ENCODE results near the gene FHIP1B.
"Not testable (repeated sequence)": the region's sequence is repeated elsewhere in the genome, so short reads cannot be mapped to it uniquely, and the experiment has no call there.

FHIP1B gene

DNA sequence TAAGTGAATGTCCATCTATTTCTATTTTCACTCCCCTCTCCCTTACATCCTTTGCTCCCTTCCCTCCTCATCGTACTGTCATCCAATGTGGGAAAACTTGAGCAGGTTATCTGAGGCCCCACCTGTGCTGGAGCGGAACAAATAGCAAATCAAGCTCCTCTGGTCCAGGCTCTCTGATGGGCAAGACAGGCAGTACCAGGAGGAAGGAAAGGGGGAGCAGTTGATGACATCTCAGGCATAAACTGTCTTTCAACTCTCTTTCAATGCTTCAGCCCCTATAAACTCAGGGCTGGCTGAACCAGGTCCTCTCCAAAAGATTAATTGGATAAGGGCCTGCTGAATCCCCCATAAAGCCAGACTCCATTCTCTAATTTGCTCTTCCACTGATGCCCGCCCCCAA, 23.7 kb upstream of the FHIP1B start:
- FAIRE-seq (no peak), DNase-seq (ENCODE audit: insufficient read length) (no peak)
- no peak for TF ChIP-seq POLR2A (IDR thresholded peaks at IDR 0.05; ENCODE audit: low read depth, low read length)

GRCh38 chr11:6253197-6253596, 18.8 kb upstream of the FHIP1B start:
- no peak for FAIRE-seq
- no peak for TF ChIP-seq POLR2AphosphoS5 (IDR thresholded peaks at IDR 0.05; ENCODE audit: low read depth, low read length)
- no peak for TF ChIP-seq POLR2A (IDR thresholded peaks at IDR 0.05; ENCODE audit: low read depth, low read length)
- no peak for TF ChIP-seq TAF1 (IDR thresholded peaks at IDR 0.05; ENCODE audit: borderline replicate concordance, low read depth, low read length)
- no peak for DNase-seq (ENCODE audit: insufficient read length)

DNA sequence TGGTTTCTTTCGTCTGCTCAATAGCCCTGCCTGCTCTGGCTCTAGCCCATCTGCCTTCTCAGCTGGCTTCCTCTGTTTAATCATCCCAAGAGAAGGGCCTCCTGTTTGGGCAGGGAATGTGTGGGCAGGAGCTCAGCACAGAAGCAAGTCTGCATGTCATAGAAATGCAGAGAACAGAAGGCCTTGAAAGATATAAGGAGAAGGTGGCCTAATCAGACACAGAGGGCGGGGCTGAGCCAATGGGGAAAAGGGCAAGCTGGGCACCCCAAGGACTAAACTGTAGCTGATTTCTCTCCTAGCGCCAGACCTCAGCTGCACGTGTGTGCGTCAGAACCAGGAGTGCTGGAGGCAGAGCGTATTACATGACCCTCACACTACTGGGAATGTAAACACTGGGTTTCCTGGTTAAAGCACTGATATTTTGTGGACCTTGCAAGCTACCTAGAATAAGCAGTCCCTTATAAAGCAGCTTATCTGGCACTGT, 17.6 kb upstream of the FHIP1B start:
- peak; percentile 38 for FAIRE-seq
- no peak for DNase-seq (ENCODE audit: insufficient read length)

DNA sequence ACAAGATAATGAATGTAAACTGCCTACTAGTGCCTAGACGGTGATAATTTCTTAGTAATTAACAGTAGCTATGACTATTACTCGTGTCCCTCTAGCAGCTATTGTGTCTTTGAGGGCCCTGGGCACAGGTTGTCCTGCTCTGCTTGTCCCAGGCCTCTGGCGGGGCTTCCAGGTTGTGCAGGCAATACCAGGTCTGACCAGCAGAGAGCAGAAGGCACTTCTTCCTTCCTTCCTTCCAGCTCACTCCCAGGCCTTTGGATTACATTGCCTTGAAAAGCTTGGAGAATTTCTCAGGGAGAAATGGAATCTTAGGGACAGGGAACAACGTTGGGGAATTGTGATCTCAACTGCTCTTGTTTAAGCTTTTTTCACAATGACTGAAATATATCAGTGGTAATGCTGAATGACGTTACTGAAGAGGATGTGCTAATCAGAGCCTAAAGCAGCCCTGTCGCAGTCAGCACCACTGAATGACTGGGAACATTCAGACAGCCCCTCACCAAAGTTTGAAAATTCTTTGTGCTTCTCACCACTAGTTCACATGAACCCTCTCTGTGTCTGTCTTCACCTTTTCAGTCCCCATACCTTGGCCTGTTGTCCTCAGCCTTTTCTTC, 16.8 kb upstream of the FHIP1B start:
- TF ChIP-seq TAF1 (IDR thresholded peaks at IDR 0.05; ENCODE audit: borderline replicate concordance, low read depth, low read length): no peak
- TF ChIP-seq POLR2AphosphoS5 (IDR thresholded peaks at IDR 0.05; ENCODE audit: low read depth, low read length): no peak
- TF ChIP-seq POLR2A (IDR thresholded peaks at IDR 0.05; ENCODE audit: low read depth, low read length): no peak
- DNase-seq (ENCODE audit: insufficient read length) (peak; percentile 56), FAIRE-seq (peak; percentile 70)

More for the DNA sequence above, 17.6 kb upstream of the FHIP1B start:
- no peak for TF ChIP-seq POLR2AphosphoS5 (IDR thresholded peaks at IDR 0.05; ENCODE audit: low read depth, low read length)
- TF ChIP-seq TAF1 (IDR thresholded peaks at IDR 0.05; ENCODE audit: borderline replicate concordance, low read depth, low read length): no peak
- no peak for TF ChIP-seq POLR2A (IDR thresholded peaks at IDR 0.05; ENCODE audit: low read depth, low read length)

GRCh38 chr11:6249770-6250555, 15.5 kb upstream of the FHIP1B start:
- DNase-seq (ENCODE audit: insufficient read length) (no peak), FAIRE-seq (no peak)
- TF ChIP-seq TAF1 (IDR thresholded peaks at IDR 0.05; ENCODE audit: borderline replicate concordance, low read depth, low read length) (no peak), POLR2AphosphoS5 (IDR thresholded peaks at IDR 0.05; ENCODE audit: low read depth, low read length) (no peak), POLR2A (IDR thresholded peaks at IDR 0.05; ENCODE audit: low read depth, low read length) (no peak)

- DNase-seq (ENCODE audit: insufficient read length); FAIRE-seq: not testable (repeated sequence)
Observed at GRCh38 chr11:6248897-6249296, 14.5 kb upstream of the FHIP1B start.

DNA sequence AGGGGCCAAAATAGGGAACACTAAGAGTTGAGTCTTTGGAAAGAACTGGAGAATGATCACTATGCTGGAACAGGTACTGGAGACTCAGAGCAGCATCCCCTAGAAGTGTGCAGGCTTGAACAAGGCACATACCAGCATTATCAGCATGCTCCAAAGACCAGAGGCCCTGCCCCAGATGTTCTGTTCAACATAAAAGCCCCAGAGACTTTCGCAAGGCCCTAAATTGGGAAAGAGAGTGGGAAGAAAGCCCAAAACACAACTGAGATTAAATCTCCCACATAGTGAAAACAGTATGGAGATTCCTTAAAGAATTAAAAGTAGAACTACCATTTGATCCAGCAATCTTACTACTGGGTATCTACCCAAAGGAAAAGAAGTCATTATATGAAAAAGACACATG, 13.8 kb upstream of the FHIP1B start:
- DNase-seq (ENCODE audit: insufficient read length): no peak
- FAIRE-seq: no peak
- TF ChIP-seq TAF1 (IDR thresholded peaks at IDR 0.05; ENCODE audit: borderline replicate concordance, low read depth, low read length) (no peak), POLR2A (IDR thresholded peaks at IDR 0.05; ENCODE audit: low read depth, low read length) (no peak), POLR2AphosphoS5 (IDR thresholded peaks at IDR 0.05; ENCODE audit: low read depth, low read length) (no peak)

GRCh38 chr11:6245536-6245935, 11.1 kb upstream of the FHIP1B start:
- TF ChIP-seq TAF1 (IDR thresholded peaks at IDR 0.05; ENCODE audit: borderline replicate concordance, low read depth, low read length) (no peak), POLR2A (IDR thresholded peaks at IDR 0.05; ENCODE audit: low read depth, low read length) (no peak), POLR2AphosphoS5 (IDR thresholded peaks at IDR 0.05; ENCODE audit: low read depth, low read length) (no peak)
- no peak for DNase-seq (ENCODE audit: insufficient read length)
- no peak for FAIRE-seq

DNA sequence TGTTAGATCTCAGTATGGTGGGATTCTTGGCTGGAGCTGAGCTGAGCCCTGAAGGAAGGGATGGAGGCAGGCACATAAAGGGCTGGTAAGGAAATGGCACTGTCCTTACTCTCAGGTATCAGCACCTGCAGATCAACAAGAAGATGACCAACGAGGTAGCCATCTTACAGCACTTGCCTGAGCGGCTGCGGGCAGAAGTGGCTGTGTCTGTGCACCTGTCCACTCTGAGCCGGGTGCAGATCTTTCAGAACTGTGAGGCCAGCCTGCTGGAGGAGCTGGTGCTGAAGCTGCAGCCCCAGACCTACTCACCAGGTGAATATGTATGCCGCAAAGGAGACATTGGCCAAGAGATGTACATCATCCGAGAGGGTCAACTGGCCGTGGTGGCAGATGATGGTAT, 6.9 kb upstream of the FHIP1B start:
- no peak for FAIRE-seq
- TF ChIP-seq TAF1 (IDR thresholded peaks at IDR 0.05; ENCODE audit: borderline replicate concordance, low read depth, low read length): no peak
- TF ChIP-seq POLR2AphosphoS5 (IDR thresholded peaks at IDR 0.05; ENCODE audit: low read depth, low read length): no peak
- no peak for TF ChIP-seq POLR2A (IDR thresholded peaks at IDR 0.05; ENCODE audit: low read depth, low read length)
- DNase-seq (ENCODE audit: insufficient read length): no peak

DNA sequence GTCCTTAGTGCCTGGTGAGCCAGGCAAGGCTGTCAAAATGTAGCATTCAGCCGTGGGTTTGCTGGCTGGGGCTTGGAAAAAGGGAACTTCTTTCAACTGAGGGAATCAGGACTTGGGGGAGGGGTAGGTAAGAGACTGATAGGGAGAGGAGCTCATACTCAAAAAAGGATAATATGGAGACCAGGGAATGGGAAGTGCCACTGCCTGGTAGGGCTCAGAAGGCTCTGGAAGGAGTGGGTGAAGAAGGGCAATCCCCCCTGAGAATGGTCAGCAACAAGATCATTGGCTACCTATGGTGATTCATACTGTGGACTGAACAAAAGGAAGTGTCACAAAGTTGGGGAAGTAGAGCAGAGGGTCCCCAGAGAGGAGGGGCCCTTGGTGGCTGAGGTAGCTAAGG, 6.3 kb upstream of the FHIP1B start:
- DNase-seq (ENCODE audit: insufficient read length) (no peak), FAIRE-seq (no peak)
- TF ChIP-seq POLR2A (IDR thresholded peaks at IDR 0.05; ENCODE audit: low read depth, low read length): no peak
- no peak for TF ChIP-seq TAF1 (IDR thresholded peaks at IDR 0.05; ENCODE audit: borderline replicate concordance, low read depth, low read length)
- no peak for TF ChIP-seq POLR2AphosphoS5 (IDR thresholded peaks at IDR 0.05; ENCODE audit: low read depth, low read length)

GRCh38 chr11:6240139-6240538, 5.7 kb upstream of the FHIP1B start:
- TF ChIP-seq POLR2AphosphoS5 (IDR thresholded peaks at IDR 0.05; ENCODE audit: low read depth, low read length): no peak
- no peak for TF ChIP-seq POLR2A (IDR thresholded peaks at IDR 0.05; ENCODE audit: low read depth, low read length)
- TF ChIP-seq TAF1 (IDR thresholded peaks at IDR 0.05; ENCODE audit: borderline replicate concordance, low read depth, low read length): no peak
- no peak for DNase-seq (ENCODE audit: insufficient read length)
- FAIRE-seq: no peak

GRCh38 chr11:6238902-6239301, 4.5 kb upstream of the FHIP1B start, which contains the start of gene CNGA4:
Gene CNGA4, plus strand, starts transcription at chr11:6239089. Its CDS starts 118 bp downstream, at chr11:6239207.
- no peak for TF ChIP-seq POLR2AphosphoS5 (IDR thresholded peaks at IDR 0.05; ENCODE audit: low read depth, low read length)
- no peak for TF ChIP-seq TAF1 (IDR thresholded peaks at IDR 0.05; ENCODE audit: borderline replicate concordance, low read depth, low read length)
- no peak for TF ChIP-seq POLR2A (IDR thresholded peaks at IDR 0.05; ENCODE audit: low read depth, low read length)
- FAIRE-seq (no peak), DNase-seq (ENCODE audit: insufficient read length) (no peak)
